H1 (cell line): ENCODE data around the gene CST1. TPM values are rescaled to one million over a fixed set of nuclear protein-coding genes. Genes with fewer than 3 reads are reported as not detected.

Experiments used
- CTCF ChIA-PET: fragments of 300-600 bp; sonication (Branson Sonifier 250); formaldehyde crosslinking; loops from one replicate; lab custom pipeline; 2021; ENCODE audit not compliant: partially characterized antibody; lab: Charles Lee
- POLR2A ChIA-PET: fragments of 300-600 bp; sonication (Branson Sonifier 250); formaldehyde crosslinking; loops from one replicate; lab custom pipeline; 2021; ENCODE audit warnings: inconsistent platforms; ENCODE audit not compliant: partially characterized antibody; lab: Charles Lee
- DNase-seq, 2 experiments: peaks; one replicate each; pipeline versions ENCODE4 v3.0.0 to v3.0.0-alpha.2; 2010 to 2022; ENCODE audit warnings: low spot score in 2 of 2, low read depth in 1 of 2, mixed read lengths in 1 of 2
- FAIRE-seq: peaks from 2 replicates; lab custom pipeline; 2011; peaks lifted over from hg19 to GRCh38; lab: Jason Lieb, UNC
- H2AFZ ChIP-seq: 2 replicates; pipeline ENCODE4 v1.8.1; 2012; ENCODE audit warnings: low read length, inconsistent platforms
- H2AK5ac ChIP-seq: 2 replicates; pipeline ENCODE4 v1.6.1; 2013; ENCODE audit warnings: low read depth, low read length
- H2BK120ac ChIP-seq: replicated peaks from 2 replicates; pipeline ENCODE3; 2013; ENCODE audit warnings: low read depth, low read length, inconsistent platforms
- H2BK12ac ChIP-seq: 2 replicates; pipeline ENCODE4 v1.6.1; 2013; ENCODE audit warnings: low read depth, low read length
- H2BK15ac ChIP-seq: 2 replicates; pipeline ENCODE4 v1.6.1; 2013; ENCODE audit warnings: low read length
- H2BK20ac ChIP-seq: 2 replicates; pipeline ENCODE4 v1.6.1; 2013; ENCODE audit warnings: low read length
- H2BK5ac ChIP-seq: 2 replicates; pipeline ENCODE4 v1.6.1; 2013; ENCODE audit warnings: low read depth, low read length
- H3K14ac ChIP-seq: 2 replicates; pipeline ENCODE4 v1.6.1; 2013; ENCODE audit warnings: inconsistent platforms; ENCODE audit not compliant: insufficient read length
- H3K18ac ChIP-seq: 2 replicates; pipeline ENCODE4 v1.6.1; 2013; ENCODE audit warnings: low read length; ENCODE audit errors: extremely low read depth
- H3K23ac ChIP-seq: 2 replicates; pipeline ENCODE4 v1.6.1; 2013; ENCODE audit warnings: inconsistent platforms; ENCODE audit not compliant: insufficient read length
- H3K23me2 ChIP-seq: 2 replicates; pipeline ENCODE4 v1.6.1; 2013; ENCODE audit warnings: low read depth, low read length
- H3K27ac ChIP-seq: 2 replicates; pipeline ENCODE4 v1.6.1; 2011; ENCODE audit warnings: low read depth, low read length, inconsistent platforms
- H3K27me3 ChIP-seq, 4 experiments: replicated peaks in 1 of 4; 1 replicate in 1 of 4; 2 replicates in 3 of 4; pipeline versions ENCODE4 v1.6.1 to v1.8.1; 2011 to 2013; ENCODE audit warnings: low read length in 3 of 4, mild to moderate bottlenecking in 3 of 4, inconsistent platforms in 2 of 4, mixed read lengths in 2 of 4, moderate library complexity in 1 of 4; ENCODE audit not compliant: control insufficient read depth in 3 of 4, insufficient read depth in 3 of 4; ENCODE audit errors: extremely low read depth in 1 of 4
- H3K36me3 ChIP-seq, 4 experiments: 2 replicates each; pipeline versions ENCODE4 v1.6.1 to v1.8.1; 2011 to 2013; ENCODE audit warnings: mild to moderate bottlenecking in 4 of 4, low read length in 3 of 4, moderate library complexity in 2 of 4, control low read depth in 1 of 4, inconsistent platforms in 1 of 4; ENCODE audit not compliant: insufficient read depth in 4 of 4, control insufficient read depth in 2 of 4
- H3K4ac ChIP-seq: replicated peaks from 2 replicates; pipeline ENCODE3; 2013; ENCODE audit warnings: low read length, low read depth, mixed read lengths, inconsistent platforms; ENCODE audit not compliant: insufficient read length
- H3K4me1 ChIP-seq, 4 experiments: replicated peaks in 1 of 4; 1 replicate in 1 of 4; 2 replicates in 3 of 4; pipeline versions ENCODE4 v1.6.1 to v1.8.1; 2011 to 2013; ENCODE audit warnings: low read length in 3 of 4, inconsistent platforms in 2 of 4, mixed read lengths in 1 of 4; ENCODE audit not compliant: insufficient read depth in 4 of 4, control insufficient read depth in 3 of 4
- H3K4me2 ChIP-seq, 2 experiments: 2 replicates each; pipeline versions ENCODE4 v1.6.1 to v1.8.1; 2011 to 2013; ENCODE audit warnings: low read depth in 2 of 2, low read length in 2 of 2, control low read depth in 1 of 2, inconsistent platforms in 1 of 2, mild to moderate bottlenecking in 1 of 2; ENCODE audit not compliant: insufficient read depth in 1 of 2
- H3K4me3 ChIP-seq, 4 experiments: fragments of 200-600, 300-600 bp in 1 of 4; sonication (generic), shearing (Covaris generic), sonication (Bioruptor Twin) in 1 of 4; 2 replicates each; pipeline versions ENCODE4 v1.5.1 to v1.8.1; 2011 to 2016; ENCODE audit warnings: low read length in 4 of 4, low read depth in 3 of 4, control low read depth in 2 of 4, inconsistent platforms in 2 of 4, mild to moderate bottlenecking in 2 of 4, mixed read lengths in 1 of 4, moderate library complexity in 1 of 4; ENCODE audit not compliant: insufficient read depth in 2 of 4; ENCODE audit errors: extremely low read depth in 1 of 4
- H3K56ac ChIP-seq: replicated peaks from 2 replicates; pipeline ENCODE3; 2013; ENCODE audit warnings: low read depth, mild to moderate bottlenecking, mixed read lengths, low read length, inconsistent platforms; ENCODE audit not compliant: insufficient read length
- H3K79me1 ChIP-seq: 2 replicates; pipeline ENCODE4 v1.6.1; 2013; ENCODE audit warnings: low read depth, low read length, control low read depth
- H3K79me2 ChIP-seq, 2 experiments: 2 replicates each; pipeline versions ENCODE4 v1.6.1 to v1.8.1; 2012 to 2013; ENCODE audit warnings: low read length in 2 of 2, mild to moderate bottlenecking in 2 of 2, inconsistent platforms in 1 of 2; ENCODE audit not compliant: insufficient read depth in 2 of 2, control insufficient read depth in 1 of 2
- H3K9ac ChIP-seq, 4 experiments: replicated peaks in 1 of 4; 1 replicate in 1 of 4; 2 replicates in 3 of 4; pipeline versions ENCODE4 v1.6.1 to v1.8.1; 2011 to 2013; ENCODE audit warnings: low read depth in 3 of 4, low read length in 3 of 4, control low read depth in 2 of 4, mild to moderate bottlenecking in 2 of 4, moderate library complexity in 2 of 4, inconsistent platforms in 1 of 4; ENCODE audit errors: extremely low read depth in 1 of 4
- H3K9me3 ChIP-seq, 2 experiments: 2 replicates each; pipeline versions ENCODE4 v1.6.1 to v1.8.1; 2012 to 2013; ENCODE audit warnings: mild to moderate bottlenecking in 2 of 2, moderate library complexity in 2 of 2, control low read depth in 1 of 2, inconsistent platforms in 1 of 2, low read depth in 1 of 2, low read length in 1 of 2, mixed read lengths in 1 of 2; ENCODE audit not compliant: insufficient read depth in 2 of 2
- H4K20me1 ChIP-seq, 2 experiments: replicated peaks in 1 of 2; 2 replicates each; pipeline versions ENCODE3 to v1.8.1; 2011 to 2013; ENCODE audit warnings: inconsistent platforms in 2 of 2, low read length in 2 of 2, mild to moderate bottlenecking in 1 of 2; ENCODE audit not compliant: insufficient read depth in 2 of 2, control insufficient read depth in 1 of 2
- H4K5ac ChIP-seq: 2 replicates; pipeline ENCODE4 v1.6.1; 2013; ENCODE audit warnings: low read length, low read depth, mixed read lengths, inconsistent platforms; ENCODE audit not compliant: insufficient read length
- H4K8ac ChIP-seq: 2 replicates; pipeline ENCODE4 v1.8.0; 2013; ENCODE audit warnings: mild to moderate bottlenecking, moderate library complexity, low read length, inconsistent platforms; ENCODE audit not compliant: insufficient read depth; ENCODE audit errors: extremely low read depth
- H4K91ac ChIP-seq: replicated peaks from 2 replicates; pipeline ENCODE3; 2013; ENCODE audit warnings: low read length, mixed read lengths, inconsistent platforms; ENCODE audit not compliant: insufficient read length
- CTBP2 ChIP-seq: IDR thresholded peaks from 2 replicates; pipeline ENCODE4 v1.7.0; 2011; ENCODE audit warnings: borderline replicate concordance, mild to moderate bottlenecking, moderate library complexity, mixed read lengths, low read length; ENCODE audit not compliant: insufficient read depth, insufficient read length
- HDAC2 ChIP-seq, 2 experiments: fragments of 300-600 bp in 1 of 2; sonication (generic) in 1 of 2; IDR thresholded peaks; 2 replicates each; pipeline ENCODE4 v1.6.1; 2011 to 2012; ENCODE audit warnings: low read depth in 2 of 2, low read length in 2 of 2, mild to moderate bottlenecking in 2 of 2, moderate library complexity in 2 of 2, borderline replicate concordance in 1 of 2, inconsistent platforms in 1 of 2
- KDM1A ChIP-seq: fragments of 200-600, 300-600 bp; sonication (generic); IDR thresholded peaks from 2 replicates; pipeline ENCODE4 v1.7.1; 2016; ENCODE audit warnings: mild to moderate bottlenecking, low read length, borderline replicate concordance
- POLR2A ChIP-seq, 2 experiments: IDR thresholded peaks; 1 replicate in 1 of 2; 2 replicates in 1 of 2; pipeline ENCODE4 v1.6.1; 2011; ENCODE audit warnings: low read depth in 2 of 2, low read length in 2 of 2, mild to moderate bottlenecking in 2 of 2; ENCODE audit errors: control extremely low read depth in 1 of 2
- POLR2AphosphoS5 ChIP-seq: IDR thresholded peaks from 2 replicates; pipeline ENCODE4 v1.6.1; 2011; ENCODE audit warnings: low read depth, low read length
- RAD21 ChIP-seq, 2 experiments: IDR thresholded peaks in 1 of 2; conservative IDR thresholded peaks in 1 of 2; 2 replicates each; pipeline ENCODE4 v1.6.1; 2011; ENCODE audit warnings: low read depth in 2 of 2, low read length in 2 of 2, improper control_type of control experiment in 1 of 2, inconsistent platforms in 1 of 2, mild to moderate bottlenecking in 1 of 2, moderate library complexity in 1 of 2
- RFX5 ChIP-seq: IDR thresholded peaks from 2 replicates; pipeline ENCODE4 v1.6.1; 2011; ENCODE audit warnings: low read depth, low read length, improper control_type of control experiment, borderline replicate concordance
- SP1 ChIP-seq: IDR thresholded peaks from 2 replicates; pipeline ENCODE4 v1.6.1; 2011; ENCODE audit warnings: low read depth, low read length
- TAF1 ChIP-seq: IDR thresholded peaks from 2 replicates; pipeline ENCODE4 v1.6.1; 2011; ENCODE audit warnings: mild to moderate bottlenecking, low read depth, low read length
- TBP ChIP-seq: IDR thresholded peaks from 2 replicates; pipeline ENCODE4 v1.6.1; 2011; ENCODE audit warnings: low read depth, low read length, improper control_type of control experiment
- WGBS, 2 experiments: shearing (Covaris generic) in 1 of 2; methylation state at CpG; one replicate each; pipeline versions ENCODE4 v1.1.6 to v1.1.7; 2013 to 2015; ENCODE audit warnings: low lambda C conversion rate in 2 of 2, mixed read lengths in 2 of 2, inconsistent platforms in 1 of 2, low coverage in 1 of 2, missing lambda C conversion rate in 1 of 2; ENCODE audit not compliant: insufficient replicate concordance in 2 of 2, insufficient coverage in 1 of 2, insufficient read length in 1 of 2; ENCODE audit errors: extremely low coverage in 1 of 2, missing lambda C conversion rate in 1 of 2; 5-methylcytosine and 5-hydroxymethylcytosine counted together
- polyA plus RNA-seq, 7 experiments: library from polyadenylated mRNA; depleted of rRNA in 3 of 7; stranded (reverse) in 5 of 7; unstranded in 2 of 7; fragments of >200 nt in 5 of 7; fragments of 200-250 nt in 2 of 7; gene quantifications; 1 replicate in 5 of 7; 2 replicates in 1 of 7; 4 replicates in 1 of 7; pipeline versions ENCODE4 v1.2.1 to v1.2.3, GENCODE V29; 2011 to 2013; ENCODE audit warnings: missing spikeins in 2 of 7, mixed read lengths in 2 of 7
- total RNA-seq: library from RNA; stranded (reverse); fragmentation: NEBNext Ultra II Directional; extraction: Animal tissue kit (Norgen Biotek cat#: 25700); gene quantifications from 2 replicates; pipeline ENCODE4 v1.2.1, GENCODE V29; 2021
- TF ChIP-seq, protein P1 (sequence below): IDR thresholded peaks from 2 replicates; pipeline ENCODE4 v1.6.1; 2012; ENCODE audit warnings: inconsistent platforms
- TF ChIP-seq, protein P2 (sequence below), 3 experiments: IDR thresholded peaks; 1 replicate in 2 of 3; 2 replicates in 1 of 3; pipeline versions ENCODE4 v1.5.1 to v1.6.1; 2011; ENCODE audit warnings: low read length in 3 of 3, mild to moderate bottlenecking in 3 of 3, inconsistent platforms in 2 of 3, low read depth in 1 of 3, moderate library complexity in 1 of 3; ENCODE audit not compliant: insufficient read depth in 1 of 3; ENCODE audit errors: control extremely low read depth in 1 of 3

The CST1 gene
- total and polyA plus RNA-seq, 2 of the 8 experiments (the other 6 are each of a cell fraction or from before 2014, with no cell fraction given) = 2.3 to 2.9 TPM

DNA sequence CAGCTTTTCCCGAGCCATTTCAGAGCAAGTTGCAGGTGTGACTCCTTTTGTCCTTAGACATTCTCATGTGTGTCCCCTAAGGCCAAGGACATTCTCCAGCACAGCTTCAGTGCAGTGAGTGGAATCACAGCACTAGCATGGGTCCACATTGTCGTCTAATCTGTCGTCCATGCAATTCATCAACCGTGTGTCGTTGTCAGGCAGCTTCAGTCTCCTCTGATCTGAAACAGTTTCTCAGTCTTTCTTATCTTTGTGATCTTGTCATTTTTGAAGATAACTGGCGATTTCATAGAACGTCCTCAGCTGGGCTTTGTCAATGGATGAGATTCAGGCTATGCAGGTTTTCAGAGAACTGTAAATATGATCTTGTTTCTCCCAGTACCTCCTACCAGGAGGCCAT lies 44.1 kb upstream of the CST1 start:
- CTCF ChIA-PET = interaction anchor here (1.0 to 1.5 kb wide), 2 partner anchors 124 to 126 kb away, joined by 3 to 7 read pairs; no protein-coding TSS in a partner anchor
- no peak overlapping the region for H3K56ac ChIP-seq
- no peak overlapping the region for H3K4me3 ChIP-seq
- no peak overlapping the region for H2BK15ac ChIP-seq
- H3K23ac ChIP-seq = no peak overlapping the region
- H2AFZ ChIP-seq = no peak overlapping the region
- H3K14ac ChIP-seq = no peak overlapping the region
- no peak overlapping the region for H2BK12ac ChIP-seq
- 87% methylated on average over 7 of the region's 7 CpGs; no CpG with 5 or more reads in 1 of the 2 experiments for WGBS, 2 experiments
- H3K27me3 ChIP-seq = no peaks in the 10 kb centered on the region
- POLR2A ChIA-PET = no interaction called here
- H3K79me1 ChIP-seq = no peaks in the 10 kb centered on the region
- no peaks in the 10 kb centered on the region for H3K9me3 ChIP-seq
- no peaks in the 10 kb centered on the region for H3K36me3 ChIP-seq
- no peak overlapping the region for H4K91ac ChIP-seq
- no peak overlapping the region for H3K4ac ChIP-seq
- no peak overlapping the region for H2AK5ac ChIP-seq
- H2BK120ac ChIP-seq = no peak overlapping the region
- H4K8ac ChIP-seq = no peak overlapping the region
- H3K79me2 ChIP-seq = no peaks in the 10 kb centered on the region
- H2BK20ac ChIP-seq = no peak overlapping the region
- DNase-seq (no peak), FAIRE-seq (no peak)
- H4K20me1 ChIP-seq = no peaks in the 10 kb centered on the region
- H3K23me2 ChIP-seq = no peaks in the 10 kb centered on the region
- H3K9ac ChIP-seq = no peak overlapping the region
- no peak overlapping the region for H3K4me2 ChIP-seq
- no peak overlapping the region for H4K5ac ChIP-seq
- H3K4me1 ChIP-seq = no peaks in the 10 kb centered on the region
- no peak overlapping the region for H3K18ac ChIP-seq
- no peak overlapping the region for H3K27ac ChIP-seq
- no peak overlapping the region for H2BK5ac ChIP-seq
- TF ChIP-seq CTBP2 = no peak
- TF ChIP-seq TBP = no peak
- TF ChIP-seq KDM1A = no peak
- TF ChIP-seq, protein P1, sequence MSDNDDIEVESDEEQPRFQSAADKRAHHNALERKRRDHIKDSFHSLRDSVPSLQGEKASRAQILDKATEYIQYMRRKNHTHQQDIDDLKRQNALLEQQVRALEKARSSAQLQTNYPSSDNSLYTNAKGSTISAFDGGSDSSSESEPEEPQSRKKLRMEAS = no peak
- no peak for TF ChIP-seq HDAC2 (IDR thresholded peaks at IDR 0.05; ENCODE audit: borderline replicate concordance in 1 of 2, low read depth in 2 of 2, low read length in 2 of 2)
- TF ChIP-seq, protein P2, sequence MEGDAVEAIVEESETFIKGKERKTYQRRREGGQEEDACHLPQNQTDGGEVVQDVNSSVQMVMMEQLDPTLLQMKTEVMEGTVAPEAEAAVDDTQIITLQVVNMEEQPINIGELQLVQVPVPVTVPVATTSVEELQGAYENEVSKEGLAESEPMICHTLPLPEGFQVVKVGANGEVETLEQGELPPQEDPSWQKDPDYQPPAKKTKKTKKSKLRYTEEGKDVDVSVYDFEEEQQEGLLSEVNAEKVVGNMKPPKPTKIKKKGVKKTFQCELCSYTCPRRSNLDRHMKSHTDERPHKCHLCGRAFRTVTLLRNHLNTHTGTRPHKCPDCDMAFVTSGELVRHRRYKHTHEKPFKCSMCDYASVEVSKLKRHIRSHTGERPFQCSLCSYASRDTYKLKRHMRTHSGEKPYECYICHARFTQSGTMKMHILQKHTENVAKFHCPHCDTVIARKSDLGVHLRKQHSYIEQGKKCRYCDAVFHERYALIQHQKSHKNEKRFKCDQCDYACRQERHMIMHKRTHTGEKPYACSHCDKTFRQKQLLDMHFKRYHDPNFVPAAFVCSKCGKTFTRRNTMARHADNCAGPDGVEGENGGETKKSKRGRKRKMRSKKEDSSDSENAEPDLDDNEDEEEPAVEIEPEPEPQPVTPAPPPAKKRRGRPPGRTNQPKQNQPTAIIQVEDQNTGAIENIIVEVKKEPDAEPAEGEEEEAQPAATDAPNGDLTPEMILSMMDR (IDR thresholded peaks at IDR 0.05; ENCODE audit: control extremely low read depth in 1 of 3, insufficient read depth in 1 of 3, low read depth in 1 of 3, low read length in 3 of 3) = no peak
- TF ChIP-seq POLR2A (IDR thresholded peaks at IDR 0.05; ENCODE audit: control extremely low read depth in 1 of 2, low read depth in 2 of 2, low read length in 2 of 2) = no peak
- TF ChIP-seq RAD21 (IDR thresholded peaks at IDR 0.05 in 1 of 2, conservative IDR thresholded peaks at IDR 0.05 in 1 of 2; ENCODE audit: low read depth in 2 of 2, low read length in 2 of 2) = no peak
- no peak for TF ChIP-seq RFX5
- no peak for TF ChIP-seq TAF1
- TF ChIP-seq POLR2AphosphoS5 = no peak
- no peak for TF ChIP-seq SP1
